Endodermal cell (in vitro differentiated cells): ENCODE data around the gene S100PBP. TPM values are rescaled to one million over a fixed set of nuclear protein-coding genes. Genes with fewer than 3 reads are reported as not detected.

Source experiments
- DNase-seq: peaks from one replicate; pipeline ENCODE4 v3.0.0-alpha.2; 2017
- H3K27ac ChIP-seq: 2 replicates; pipeline ENCODE4 v1.5.1; 2013; ENCODE audit warnings: mild to moderate bottlenecking, low read depth, low read length, moderate library complexity
- H3K27me3 ChIP-seq: 2 replicates; pipeline ENCODE4 v1.6.1; 2013; ENCODE audit warnings: mild to moderate bottlenecking, low read length, moderate library complexity; ENCODE audit not compliant: insufficient read depth, control insufficient read depth, poor library complexity, severe bottlenecking
- H3K36me3 ChIP-seq: 2 replicates; pipeline ENCODE4 v1.7.0; 2013; ENCODE audit warnings: mild to moderate bottlenecking, low read length, moderate library complexity; ENCODE audit not compliant: control insufficient read depth, insufficient read depth
- H3K4me1 ChIP-seq: one replicate; pipeline ENCODE4 v1.7.0; 2013; ENCODE audit warnings: low read length; ENCODE audit not compliant: control insufficient read depth, insufficient read depth
- H3K4me3 ChIP-seq: 2 replicates; pipeline ENCODE4 v1.5.1; 2013; ENCODE audit warnings: mild to moderate bottlenecking, low read length, moderate library complexity
- H3K9ac ChIP-seq: 2 replicates; pipeline ENCODE4 v1.6.1; 2013; ENCODE audit warnings: mild to moderate bottlenecking, low read length, moderate library complexity; ENCODE audit not compliant: poor library complexity, severe bottlenecking; ENCODE audit errors: extremely low read depth
- H3K9me3 ChIP-seq: 2 replicates; pipeline ENCODE4 v1.6.1; 2013; ENCODE audit warnings: mild to moderate bottlenecking, low read length, moderate library complexity; ENCODE audit not compliant: control insufficient read depth
- H3K27ac Mint-ChIP-seq: 2 replicates; pipeline ENCODE4 v1.8.0; 2020; ENCODE audit warnings: mixed read lengths
- H3K27me3 Mint-ChIP-seq: 2 replicates; pipeline ENCODE4 v1.8.0; 2021; ENCODE audit warnings: mild to moderate bottlenecking, mixed read lengths; ENCODE audit not compliant: insufficient read depth
- H3K36me3 Mint-ChIP-seq: 2 replicates; pipeline ENCODE4 v1.8.0; 2020; ENCODE audit warnings: low read depth, mixed read lengths
- H3K4me1 Mint-ChIP-seq: 2 replicates; pipeline ENCODE4 v1.8.0; 2020; ENCODE audit warnings: mixed read lengths
- H3K4me3 Mint-ChIP-seq: 2 replicates; pipeline ENCODE4 v1.8.0; 2020; ENCODE audit warnings: mild to moderate bottlenecking, moderate library complexity, mixed read lengths
- H3K9me3 Mint-ChIP-seq: 2 replicates; pipeline ENCODE4 v1.8.0; 2020; ENCODE audit warnings: mild to moderate bottlenecking, mixed read lengths
- CTCF ChIP-seq: fragments of 200-600 bp; sonication (generic); conservative IDR thresholded peaks from 2 replicates; pipeline ENCODE4 v1.5.0; 2021; ENCODE audit warnings: antibody characterized with exemption, mild to moderate bottlenecking
- WGBS, 2 experiments: methylation state at CpG; one replicate each; pipeline versions ENCODE4 v1.1.5 to v1.1.7; 2013; ENCODE audit warnings: missing lambda C conversion rate in 2 of 2, mixed read lengths in 1 of 2; ENCODE audit not compliant: insufficient coverage in 1 of 2, insufficient read length in 1 of 2; 5-methylcytosine and 5-hydroxymethylcytosine counted together
- total RNA-seq, 2 donors: library from RNA; stranded (reverse); fragmentation: NEBNext Ultra II Directional in 1 of 2; extraction: Animal tissue kit (Norgen Biotek cat#: 25700) in 1 of 2; gene quantifications; 2 replicates in 1 of 2; 3 replicates in 1 of 2; pipeline ENCODE4 v1.2.1, GENCODE V29; 2021

The S100PBP gene
- total RNA-seq, 2 donors from 2014 or later = 91.4 to 112 TPM

- Mint-ChIP-seq H3K27ac (no peak overlapping the region), H3K36me3 (no peaks in the 10 kb centered on the region), H3K4me1 (peaks cover 4% of the 10 kb centered on the region), H3K27me3 (peaks cover 57% of the 10 kb centered on the region), H3K4me3 (no peak overlapping the region), H3K9me3 (no peaks in the 10 kb centered on the region)
- no peak overlapping the region for H3K4me3 ChIP-seq
- TF ChIP-seq CTCF = no peak
- no peaks in the 10 kb centered on the region for H3K36me3 ChIP-seq
- 50 to 74% methylated on average over 2 to 22 of the region's 22 CpGs for WGBS, 2 experiments
- no peak overlapping the region for H3K9ac ChIP-seq
- no peak overlapping the region for H3K27ac ChIP-seq
- H3K27me3 ChIP-seq = peaks cover 31% of the 10 kb centered on the region
- H3K9me3 ChIP-seq = no peaks in the 10 kb centered on the region
- H3K4me1 ChIP-seq = no peaks in the 10 kb centered on the region
- DNase-seq = no peak
Measured at GRCh38 chr1:32881871-32882850, 64.7 kb downstream of the S100PBP start.

DNA sequence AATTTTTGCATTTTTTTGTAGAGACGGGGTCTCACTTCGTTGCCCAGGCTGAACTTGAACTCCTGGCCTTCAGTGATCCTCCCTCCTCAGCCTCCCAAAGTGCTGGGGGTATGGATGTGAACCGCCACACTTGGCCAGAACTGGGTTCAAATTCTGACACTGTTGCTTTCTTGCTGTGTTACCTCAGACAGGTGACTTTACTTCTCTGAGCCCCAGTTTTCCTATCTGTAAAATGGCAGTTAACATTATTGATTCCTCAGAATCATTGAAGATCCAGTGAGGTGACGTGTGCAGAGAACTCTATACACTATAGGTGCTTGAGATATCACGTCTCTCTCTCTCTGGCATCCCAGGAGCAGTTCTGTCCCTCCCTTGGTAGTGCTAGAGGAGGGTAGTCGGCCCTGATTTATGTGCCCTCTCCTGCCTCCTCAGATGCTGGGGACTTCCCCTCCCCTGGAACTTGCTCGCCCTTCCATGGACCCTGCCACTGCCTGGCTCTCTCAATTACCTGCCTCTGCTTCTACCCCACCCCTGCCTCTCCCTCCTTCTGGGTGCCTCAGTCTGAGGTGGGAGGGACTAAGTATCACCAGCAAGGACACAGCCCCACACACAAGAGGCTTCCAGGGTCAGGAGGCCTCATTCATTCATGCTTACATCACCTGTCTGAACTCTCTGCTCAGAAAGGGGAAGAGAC lies 66.0 kb downstream of the S100PBP start:
- Mint-ChIP-seq H3K27ac (no peak overlapping the region), H3K36me3 (no peaks in the 10 kb centered on the region), H3K4me1 (peaks cover 4% of the 10 kb centered on the region), H3K9me3 (no peaks in the 10 kb centered on the region), H3K27me3 (peaks cover 61% of the 10 kb centered on the region), H3K4me3 (no peak overlapping the region)
- Histone ChIP-seq H3K9me3 (no peaks in the 10 kb centered on the region), H3K27me3 (peaks cover 45% of the 10 kb centered on the region), H3K36me3 (no peaks in the 10 kb centered on the region), H3K4me3 (no peak overlapping the region), H3K27ac (no peak overlapping the region), H3K9ac (no peak overlapping the region), H3K4me1 (no peaks in the 10 kb centered on the region)
- WGBS, 2 experiments = 92 to 97% methylated on average over 6 to 7 of the region's 7 CpGs
- no peak for DNase-seq
- TF ChIP-seq CTCF = no peak

DNA sequence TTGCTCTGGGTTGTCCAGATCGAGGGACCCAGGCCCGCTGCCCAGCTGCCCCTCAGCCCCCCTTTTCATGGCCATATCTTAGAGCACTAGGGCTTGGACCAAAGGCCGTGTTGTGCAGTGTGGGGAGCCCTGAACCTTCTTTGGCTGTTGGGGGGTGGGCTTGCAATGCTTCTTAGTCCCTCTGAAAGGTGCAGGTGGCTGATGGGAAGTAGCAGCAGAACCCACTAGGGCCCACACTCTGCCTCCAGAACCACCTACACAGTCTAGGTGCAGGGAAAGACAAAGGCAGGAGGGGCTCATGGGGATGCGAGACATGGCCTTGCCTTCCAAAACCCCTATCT lies 66.5 kb downstream of the S100PBP start:
- peaks cover 50% of the 10 kb centered on the region for H3K27me3 ChIP-seq
- TF ChIP-seq CTCF = no peak
- no peak overlapping the region for H3K27ac ChIP-seq
- H3K4me1 Mint-ChIP-seq = peaks cover 4% of the 10 kb centered on the region
- H3K9me3 ChIP-seq = no peaks in the 10 kb centered on the region
- no peaks in the 10 kb centered on the region for H3K36me3 ChIP-seq
- H3K36me3 Mint-ChIP-seq = no peaks in the 10 kb centered on the region
- no peaks in the 10 kb centered on the region for H3K4me1 ChIP-seq
- H3K27me3 Mint-ChIP-seq = peaks cover 66% of the 10 kb centered on the region
- H3K27ac Mint-ChIP-seq = no peak overlapping the region
- WGBS, 2 experiments = 88 to 100% methylated on average over 1 to 4 of the region's 4 CpGs
- H3K4me3 ChIP-seq = no peak overlapping the region
- H3K9ac ChIP-seq = no peak overlapping the region
- H3K9me3 Mint-ChIP-seq = no peaks in the 10 kb centered on the region
- no peak for DNase-seq
- H3K4me3 Mint-ChIP-seq = no peak overlapping the region
